Measurements from ENCODE around the gene SDC1. TPM values are rescaled to one million over a fixed set of nuclear protein-coding genes. Genes with fewer than 3 reads are reported as not detected.

The SDC1 gene
- total RNA-seq, 2 experiments from 2014 or later = 0.10 TPM; not detected in 1

GRCh38 chr2:20194097-20195015 is 30.6 kb downstream of the SDC1 start:
- Histone ChIP-seq H4K20me1 (ENCODE audit: insufficient read depth, low read length) (no peaks in the 10 kb centered on the region), H3K9me3 (ENCODE audit: low read length) (no peaks in the 10 kb centered on the region), H3K4me1 (ENCODE audit: insufficient read depth, low read length, poor library complexity, severe bottlenecking) (no peaks in the 10 kb centered on the region), H2AFZ (ENCODE audit: low read length) (no peak overlapping the region), H3K36me3 (ENCODE audit: insufficient read depth, low read length) (no peaks in the 10 kb centered on the region), H3K79me2 (ENCODE audit: insufficient read depth, low read depth, low read length) (no peaks in the 10 kb centered on the region), H3K27ac (ENCODE audit: low read depth, low read length, poor library complexity, severe bottlenecking) (no peak overlapping the region), H3K4me2 (ENCODE audit: low read length) (no peak overlapping the region), H3K4me3 (ENCODE audit: low read depth, low read length, poor library complexity, severe bottlenecking) (no peak overlapping the region), H3K9me2 (ENCODE audit: insufficient read depth, low read length) (no peaks in the 10 kb centered on the region)
- POLR2A ChIA-PET = interaction anchor here (0.7 kb wide), 1 partner anchor 56 kb away, joined by 4 read pairs; no protein-coding TSS in a partner anchor
- BruUV-seq (replicated peaks) = no TSS peak
- intact Hi-C loops (cut with micrococcal nuclease; ENCODE audit: unreplicated experiment) = no loop called here
- no peak for DNase-seq (ENCODE audit: low spot score)
- TF ChIP-seq EZH2phosphoT487 (IDR thresholded peaks at IDR 0.05; ENCODE audit: borderline replicate concordance, low read depth, low read length) (no peak), CTCF (conservative IDR thresholded peaks at IDR 0.05; ENCODE audit: low read length) (no peak)
- CTCF ChIA-PET (ENCODE audit: unreplicated experiment) = no interaction called here

- intact Hi-C loops (cut with micrococcal nuclease; ENCODE audit: unreplicated experiment) = no loop called here
- POLR2A ChIA-PET = interaction anchor here (0.7 kb wide), 1 partner anchor 54 kb away, joined by 4 read pairs; no protein-coding TSS in a partner anchor
- Histone ChIP-seq H4K20me1 (ENCODE audit: insufficient read depth, low read length) (no peaks in the 10 kb centered on the region), H3K79me2 (ENCODE audit: insufficient read depth, low read depth, low read length) (no peaks in the 10 kb centered on the region), H3K9me2 (ENCODE audit: insufficient read depth, low read length) (no peaks in the 10 kb centered on the region), H3K4me1 (ENCODE audit: insufficient read depth, low read length, poor library complexity, severe bottlenecking) (no peaks in the 10 kb centered on the region), H3K9me3 (ENCODE audit: low read length) (no peaks in the 10 kb centered on the region), H3K27ac (ENCODE audit: low read depth, low read length, poor library complexity, severe bottlenecking) (no peak overlapping the region), H3K4me3 (ENCODE audit: low read depth, low read length, poor library complexity, severe bottlenecking) (no peak overlapping the region), H3K4me2 (ENCODE audit: low read length) (no peak overlapping the region), H3K36me3 (ENCODE audit: insufficient read depth, low read length) (no peaks in the 10 kb centered on the region), H2AFZ (ENCODE audit: low read length) (no peak overlapping the region)
- no peak for DNase-seq (ENCODE audit: low spot score)
- CTCF ChIA-PET (ENCODE audit: unreplicated experiment) = no interaction called here
- TF ChIP-seq CTCF (conservative IDR thresholded peaks at IDR 0.05; ENCODE audit: low read length) = no peak
- TF ChIP-seq EZH2phosphoT487 (IDR thresholded peaks at IDR 0.05; ENCODE audit: borderline replicate concordance, low read depth, low read length) = no peak
- no TSS peak for BruUV-seq (replicated peaks)
Measured at GRCh38 chr2:20193185-20193584, 31.7 kb downstream of the SDC1 start.

GRCh38 chr2:20192781-20193180 is 32.1 kb downstream of the SDC1 start:
- BruUV-seq (replicated peaks) = no TSS peak

More at GRCh38 chr2:20192781-20193180, 32.1 kb downstream of the SDC1 start:
- Histone ChIP-seq H3K9me2 (ENCODE audit: insufficient read depth, low read length) (no peaks in the 10 kb centered on the region), H3K4me3 (ENCODE audit: low read depth, low read length, poor library complexity, severe bottlenecking) (no peak overlapping the region), H3K79me2 (ENCODE audit: insufficient read depth, low read depth, low read length) (no peaks in the 10 kb centered on the region), H2AFZ (ENCODE audit: low read length) (no peak overlapping the region), H3K36me3 (ENCODE audit: insufficient read depth, low read length) (no peaks in the 10 kb centered on the region), H3K4me2 (ENCODE audit: low read length) (no peak overlapping the region), H3K4me1 (ENCODE audit: insufficient read depth, low read length, poor library complexity, severe bottlenecking) (no peaks in the 10 kb centered on the region), H3K9me3 (ENCODE audit: low read length) (no peaks in the 10 kb centered on the region), H3K27ac (ENCODE audit: low read depth, low read length, poor library complexity, severe bottlenecking) (no peak overlapping the region), H4K20me1 (ENCODE audit: insufficient read depth, low read length) (no peaks in the 10 kb centered on the region)
- intact Hi-C loops (cut with micrococcal nuclease; ENCODE audit: unreplicated experiment) = no loop called here
- TF ChIP-seq CTCF (conservative IDR thresholded peaks at IDR 0.05; ENCODE audit: low read length) (no peak), EZH2phosphoT487 (IDR thresholded peaks at IDR 0.05; ENCODE audit: borderline replicate concordance, low read depth, low read length) (no peak)
- ChIA-PET POLR2A (no interaction called here), CTCF (ENCODE audit: unreplicated experiment) (no interaction called here)
- DNase-seq (ENCODE audit: low spot score) = no peak
